ENCODE measurements around the gene TCN2.

The TCN2 gene

GRCh38 chr22:30665266-30665665, 58.3 kb downstream of the TCN2 start:
- TF ChIP-seq, protein P1, sequence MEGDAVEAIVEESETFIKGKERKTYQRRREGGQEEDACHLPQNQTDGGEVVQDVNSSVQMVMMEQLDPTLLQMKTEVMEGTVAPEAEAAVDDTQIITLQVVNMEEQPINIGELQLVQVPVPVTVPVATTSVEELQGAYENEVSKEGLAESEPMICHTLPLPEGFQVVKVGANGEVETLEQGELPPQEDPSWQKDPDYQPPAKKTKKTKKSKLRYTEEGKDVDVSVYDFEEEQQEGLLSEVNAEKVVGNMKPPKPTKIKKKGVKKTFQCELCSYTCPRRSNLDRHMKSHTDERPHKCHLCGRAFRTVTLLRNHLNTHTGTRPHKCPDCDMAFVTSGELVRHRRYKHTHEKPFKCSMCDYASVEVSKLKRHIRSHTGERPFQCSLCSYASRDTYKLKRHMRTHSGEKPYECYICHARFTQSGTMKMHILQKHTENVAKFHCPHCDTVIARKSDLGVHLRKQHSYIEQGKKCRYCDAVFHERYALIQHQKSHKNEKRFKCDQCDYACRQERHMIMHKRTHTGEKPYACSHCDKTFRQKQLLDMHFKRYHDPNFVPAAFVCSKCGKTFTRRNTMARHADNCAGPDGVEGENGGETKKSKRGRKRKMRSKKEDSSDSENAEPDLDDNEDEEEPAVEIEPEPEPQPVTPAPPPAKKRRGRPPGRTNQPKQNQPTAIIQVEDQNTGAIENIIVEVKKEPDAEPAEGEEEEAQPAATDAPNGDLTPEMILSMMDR (IDR thresholded peaks at IDR 0.05; ENCODE audit: insufficient read depth, missing control alignments), result no peak
- FAIRE-seq (no peak), DNase-seq (ENCODE audit: insufficient read length, low spot score) (no peak)

DNA sequence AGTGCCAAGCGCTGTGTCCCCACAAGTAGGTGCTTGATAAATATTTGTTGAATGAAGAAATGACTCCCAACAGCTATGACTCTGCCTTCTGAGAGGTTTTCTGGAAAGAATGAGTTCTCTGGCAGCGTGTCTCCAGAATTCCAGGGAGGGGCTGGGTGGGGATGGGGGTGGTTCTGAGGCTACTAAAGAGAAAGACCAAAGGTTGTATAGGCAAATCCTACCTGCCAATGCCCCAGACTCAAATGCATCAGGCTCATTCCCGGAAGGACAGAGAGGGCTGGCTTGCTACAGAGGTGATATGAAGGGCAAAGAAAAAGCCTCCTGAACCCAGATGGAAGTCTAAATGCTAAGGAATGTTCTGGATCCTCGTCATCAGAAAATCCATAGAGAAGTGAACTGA, 58.8 kb downstream of the TCN2 start:
- DNase-seq (ENCODE audit: insufficient read length, low spot score) (no peak), FAIRE-seq (no peak)
- TF ChIP-seq, protein P1 (IDR thresholded peaks at IDR 0.05; ENCODE audit: insufficient read depth, missing control alignments), result no peak

GRCh38 chr22:30667107-30667493, 60.1 kb downstream of the TCN2 start:
- FAIRE-seq, result no peak
- TF ChIP-seq, protein P1 (IDR thresholded peaks at IDR 0.05; ENCODE audit: insufficient read depth, missing control alignments), result no peak
- DNase-seq (ENCODE audit: insufficient read length, low spot score), result no peak

DNA sequence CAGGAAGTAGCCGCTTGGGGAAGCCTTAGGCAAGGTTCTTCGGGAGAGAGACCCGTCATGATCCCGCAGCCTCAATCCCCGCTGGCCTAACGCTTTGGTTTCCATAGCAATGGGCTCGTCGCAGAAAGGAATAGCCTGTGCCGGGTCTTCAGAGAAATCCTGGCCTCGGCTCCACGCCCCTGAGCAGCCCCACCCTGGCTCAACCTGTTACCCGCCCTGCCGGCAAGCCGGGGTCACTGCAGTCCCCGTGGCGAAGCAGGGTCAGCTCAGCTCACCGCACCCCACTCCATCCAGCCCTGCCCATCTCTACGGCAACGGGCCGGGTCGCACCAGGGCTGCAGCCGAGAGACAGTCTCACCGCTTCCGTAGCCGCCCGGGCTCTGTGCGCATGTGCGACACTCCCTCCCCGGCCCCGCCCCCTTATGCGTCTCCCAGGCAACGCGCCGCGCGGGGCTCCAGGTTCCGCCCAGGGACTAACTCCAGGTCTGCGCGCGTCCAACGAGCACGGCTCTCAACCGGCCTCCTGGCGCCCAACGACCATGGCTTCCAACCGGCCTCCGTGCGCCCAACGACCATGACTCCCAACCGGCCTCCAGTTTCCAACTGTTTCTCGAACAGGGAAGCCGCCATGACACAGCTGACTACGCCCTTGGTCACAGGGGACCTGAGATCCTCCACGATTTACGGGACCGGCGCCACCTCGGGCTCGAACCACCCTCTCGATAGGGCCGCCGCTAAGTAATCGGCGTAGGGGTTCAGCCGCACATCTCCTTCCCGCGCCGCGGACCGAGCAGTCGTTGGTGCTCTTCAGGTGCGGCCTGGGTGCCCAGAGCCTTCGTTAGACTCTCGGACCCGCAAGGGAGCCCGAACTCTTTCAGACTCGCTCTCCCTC, 60.8 kb downstream of the TCN2 start, which contains the start of gene DUSP18:
Gene DUSP18, minus strand, starts transcription at position 382 of the 892 bp plus-strand sequence. CDS start 3,872 bp downstream, outside the sequence.
- peak; percentile 79 for DNase-seq (ENCODE audit: insufficient read length, low spot score)
- FAIRE-seq, result no peak
- TF ChIP-seq, protein P1 (IDR thresholded peaks at IDR 0.05; ENCODE audit: insufficient read depth, missing control alignments), result no peak

DNA sequence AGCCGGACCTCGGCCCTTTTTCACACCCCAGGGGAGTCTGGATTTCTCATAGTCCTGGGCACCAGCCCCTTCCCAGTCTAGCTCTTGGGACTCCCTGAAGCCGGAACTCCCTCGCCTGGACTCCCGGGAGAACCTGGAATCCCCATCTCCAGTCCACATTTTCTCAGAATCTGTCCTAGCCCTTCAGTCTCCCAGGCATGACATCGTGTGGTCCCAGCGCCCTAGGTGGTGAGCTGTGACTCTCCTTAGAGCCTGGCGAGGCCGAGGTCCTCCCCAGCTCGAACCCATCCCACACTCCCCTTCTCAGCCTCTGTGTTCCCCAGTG, 61.4 kb downstream of the TCN2 start:
- TF ChIP-seq, protein P1 (IDR thresholded peaks at IDR 0.05; ENCODE audit: insufficient read depth, missing control alignments), result no peak
- FAIRE-seq (no peak), DNase-seq (ENCODE audit: insufficient read length, low spot score) (no peak)

DNA sequence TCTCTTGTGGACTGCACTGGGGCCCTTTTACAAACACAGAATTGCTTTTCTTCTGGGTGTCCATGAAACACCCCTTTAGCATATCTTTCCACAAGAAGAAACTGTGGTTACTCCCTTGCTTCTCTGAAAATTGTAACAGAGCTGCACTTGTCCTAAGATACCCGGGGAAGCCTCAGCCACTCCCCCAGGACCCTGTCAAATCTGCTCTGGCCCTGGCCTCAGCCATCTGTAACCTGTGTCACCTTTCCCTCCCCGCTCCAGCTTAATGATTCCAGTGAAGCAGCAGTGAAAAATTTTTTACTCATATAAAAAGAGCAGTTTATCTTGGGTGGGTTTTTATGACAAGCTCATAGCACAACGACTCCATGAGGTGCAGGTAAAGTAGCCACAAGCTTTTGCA, 64.1 kb downstream of the TCN2 start:
- FAIRE-seq (no peak), DNase-seq (ENCODE audit: insufficient read length, low spot score) (no peak)
- TF ChIP-seq, protein P1 (IDR thresholded peaks at IDR 0.05; ENCODE audit: insufficient read depth, missing control alignments), result no peak

DNA sequence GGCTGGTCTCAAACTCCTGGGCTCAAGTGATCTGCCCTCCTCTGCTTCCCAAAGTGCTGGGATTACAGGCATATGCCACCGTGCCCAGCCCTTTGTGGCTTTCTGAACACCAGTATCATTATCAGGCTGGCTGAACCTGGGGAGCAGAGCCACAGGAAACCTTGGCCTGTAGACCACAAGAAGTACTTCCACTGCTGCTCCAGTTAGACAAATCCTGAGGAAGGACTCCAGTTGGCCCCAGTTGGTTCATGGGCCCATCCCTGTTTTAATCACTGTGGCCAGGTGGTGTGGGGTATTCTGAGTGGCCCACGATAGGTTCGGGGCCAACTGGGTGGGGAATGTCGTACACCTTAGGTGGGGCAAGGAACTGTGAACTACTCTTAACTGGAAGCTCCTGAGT, 66.2 kb downstream of the TCN2 start:
- FAIRE-seq, result no peak
- DNase-seq (ENCODE audit: insufficient read length, low spot score), result no peak
- TF ChIP-seq, protein P1 (IDR thresholded peaks at IDR 0.05; ENCODE audit: insufficient read depth, missing control alignments), result no peak
